Renal cortical epithelial cell (primary cell): ENCODE results near the gene ATF3. TPM values are rescaled to one million over a fixed set of nuclear protein-coding genes. Genes with fewer than 3 reads are reported as not detected.

Experiments
- DNase-seq: peaks from one replicate; pipeline ENCODE4 v3.0.0-alpha.2; 2011; ENCODE audit warnings: low read depth
- total RNA-seq: library from RNA; depleted of rRNA; stranded (reverse); fragments of >200 nt; gene quantifications from 2 replicates; pipeline ENCODE4 v1.2.3, GENCODE V29; 2014

Gene ATF3
- total RNA-seq: 21.6 and 34.6 TPM in 2 replicates

GRCh38 chr1:212608392-212608958 lies at the start of gene ATF3:
TSS of gene ATF3 (plus strand) at chr1:212608761. CDS start at chr1:212615022, 6,261 bp downstream.
- DNase-seq: peak; percentile 97

DNA sequence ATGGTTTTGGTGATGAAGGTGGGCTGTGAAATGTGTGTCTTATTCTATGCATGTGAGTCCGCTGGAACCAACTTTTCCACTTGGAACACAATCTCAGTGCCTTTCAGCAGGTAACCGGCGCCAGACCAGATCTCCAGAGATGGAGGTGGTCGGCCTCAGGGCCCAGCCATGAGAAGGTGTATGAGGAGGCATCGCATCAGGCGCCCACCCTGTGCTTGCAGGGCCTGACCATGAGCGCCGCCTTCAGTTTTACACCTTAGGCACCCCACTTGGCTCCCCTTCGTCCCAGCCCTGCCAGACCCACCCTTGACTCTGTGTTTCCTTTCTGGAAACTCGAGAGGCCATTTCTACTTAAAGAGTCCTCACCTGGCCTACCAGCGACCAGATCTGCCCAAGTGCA lies 48.6 kb upstream of the ATF3 start:
- no peak for DNase-seq

GRCh38 chr1:212560933-212561460 lies 47.6 kb upstream of the ATF3 start:
- DNase-seq: no peak

GRCh38 chr1:212561501-212561931 lies 47.0 kb upstream of the ATF3 start:
- peak; percentile 58 for DNase-seq

- DNase-seq: no peak
Observed at GRCh38 chr1:212562771-212563170, 45.8 kb upstream of the ATF3 start.

DNA sequence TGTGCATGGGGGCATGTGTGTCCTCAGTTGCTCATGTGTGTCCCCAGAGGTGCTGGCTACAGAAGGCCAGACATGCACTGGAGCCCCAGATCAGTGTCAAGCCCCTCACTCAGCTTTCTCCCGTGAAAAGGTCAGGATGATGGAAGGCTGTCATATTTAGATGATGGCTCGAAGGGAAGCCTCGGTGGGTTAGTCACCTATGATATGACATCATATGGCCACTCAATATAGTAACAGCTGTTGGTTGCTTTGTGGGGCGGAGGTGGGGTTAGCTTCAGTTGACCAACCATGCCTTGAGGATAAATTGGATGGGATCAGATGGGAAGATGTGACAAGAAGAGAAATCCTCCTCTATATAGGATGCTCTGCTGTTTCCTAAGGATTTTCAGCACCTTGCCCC lies 43.5 kb upstream of the ATF3 start:
- DNase-seq: no peak

- no peak for DNase-seq
Observed at GRCh38 chr1:212565571-212566305, 42.8 kb upstream of the ATF3 start.

DNA sequence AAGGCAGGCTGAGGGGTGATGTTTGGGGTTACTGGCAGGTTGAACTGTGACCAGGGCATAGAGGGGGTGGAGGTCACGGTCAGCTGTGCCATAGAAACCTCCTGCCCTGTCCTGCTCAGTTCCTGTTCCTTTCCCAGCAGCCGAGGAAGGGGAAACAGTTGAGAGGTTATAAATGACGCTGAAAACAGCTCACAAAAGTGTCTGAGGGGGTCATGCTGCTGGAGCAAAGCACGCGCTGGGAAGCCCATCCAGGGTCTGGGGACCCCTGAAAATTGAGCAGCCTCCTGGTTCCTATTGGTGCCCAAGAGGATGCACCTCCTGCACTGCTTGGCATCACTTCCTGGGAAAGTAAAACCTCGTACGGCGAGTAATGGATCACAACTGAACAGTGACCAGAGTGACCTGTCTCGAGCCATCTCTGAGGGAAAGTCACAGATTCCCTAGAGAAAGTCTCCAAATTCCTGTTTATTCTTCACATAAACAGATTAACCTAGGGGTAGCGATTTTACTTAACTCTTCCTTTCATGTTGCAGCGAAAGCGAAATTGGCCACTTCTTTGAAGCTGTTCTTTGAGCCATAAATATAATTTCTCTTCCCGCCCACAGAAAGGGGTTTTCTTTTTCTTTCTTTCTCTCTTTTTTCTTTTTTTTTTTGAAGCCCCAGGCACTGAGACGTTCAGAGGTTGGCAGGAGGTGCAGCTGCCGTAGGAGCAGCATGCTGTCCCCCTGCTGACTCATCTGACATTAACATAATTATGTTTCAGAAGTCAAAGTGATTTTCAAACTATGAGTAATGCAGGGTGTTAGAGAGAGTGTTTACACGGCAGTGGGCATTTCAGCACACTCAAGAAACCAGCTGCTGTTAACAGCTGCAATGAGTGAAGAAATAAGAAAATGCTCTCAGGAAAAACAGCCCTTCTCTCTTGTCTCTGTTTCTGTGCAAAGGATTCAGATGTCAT lies 41.8 kb upstream of the ATF3 start:
- DNase-seq: peak; percentile 92

GRCh38 chr1:212567638-212568037 lies 40.9 kb upstream of the ATF3 start:
- no peak for DNase-seq

DNA sequence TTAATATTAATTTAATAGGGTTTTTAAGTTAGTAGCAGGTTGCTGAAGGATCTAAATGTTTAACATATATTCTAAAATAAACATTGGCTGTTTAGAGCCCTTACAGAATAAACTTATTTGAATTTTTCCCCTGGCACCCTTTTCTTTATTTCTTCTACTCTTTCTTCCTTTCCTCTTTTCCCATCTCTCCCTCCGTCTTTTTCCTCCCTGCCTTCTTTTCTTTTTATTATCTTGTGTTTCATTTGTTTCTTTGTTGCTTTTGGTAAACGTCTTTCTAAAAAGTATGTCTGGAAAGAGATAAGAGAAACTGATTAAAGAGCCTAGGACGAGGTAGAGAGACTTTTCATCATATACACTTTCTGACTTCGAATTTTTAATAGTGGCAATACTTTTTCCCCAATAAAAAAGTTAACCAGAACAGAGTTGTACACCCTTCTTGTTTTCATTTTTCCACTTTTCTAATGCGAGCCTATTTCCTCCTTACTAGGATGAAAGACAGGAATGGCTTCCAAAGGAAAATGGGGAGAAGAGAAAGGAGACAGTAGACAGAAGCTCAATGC lies 39.5 kb upstream of the ATF3 start:
- no peak for DNase-seq

GRCh38 chr1:212574732-212575131 lies 33.8 kb upstream of the ATF3 start:
- no peak for DNase-seq

- no peak for DNase-seq
Observed at GRCh38 chr1:212575333-212575732, 33.2 kb upstream of the ATF3 start.

- DNase-seq: no peak
Observed at GRCh38 chr1:212578041-212578440, 30.5 kb upstream of the ATF3 start.

GRCh38 chr1:212581034-212581433 lies 27.5 kb upstream of the ATF3 start:
- no peak for DNase-seq

DNA sequence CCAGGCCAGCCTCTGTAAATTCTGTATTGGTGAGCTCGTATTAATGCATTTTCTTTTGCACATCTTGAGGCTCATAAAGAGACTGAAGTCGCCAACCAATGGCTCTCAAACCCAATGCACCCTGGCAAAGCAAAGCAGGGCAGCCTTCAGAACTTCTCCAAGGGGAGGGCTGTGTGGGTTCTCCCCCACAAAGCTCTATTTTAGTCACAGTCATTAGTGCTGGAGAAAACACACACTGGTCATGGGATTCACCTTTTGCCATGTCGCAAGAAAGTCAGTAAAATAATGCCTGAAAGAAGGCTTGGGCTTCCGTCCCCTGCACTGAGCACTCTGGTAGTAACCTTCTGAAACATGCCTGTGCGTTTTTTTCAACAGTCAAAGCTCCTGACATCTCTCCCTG lies 26.3 kb upstream of the ATF3 start:
- no peak for DNase-seq

DNA sequence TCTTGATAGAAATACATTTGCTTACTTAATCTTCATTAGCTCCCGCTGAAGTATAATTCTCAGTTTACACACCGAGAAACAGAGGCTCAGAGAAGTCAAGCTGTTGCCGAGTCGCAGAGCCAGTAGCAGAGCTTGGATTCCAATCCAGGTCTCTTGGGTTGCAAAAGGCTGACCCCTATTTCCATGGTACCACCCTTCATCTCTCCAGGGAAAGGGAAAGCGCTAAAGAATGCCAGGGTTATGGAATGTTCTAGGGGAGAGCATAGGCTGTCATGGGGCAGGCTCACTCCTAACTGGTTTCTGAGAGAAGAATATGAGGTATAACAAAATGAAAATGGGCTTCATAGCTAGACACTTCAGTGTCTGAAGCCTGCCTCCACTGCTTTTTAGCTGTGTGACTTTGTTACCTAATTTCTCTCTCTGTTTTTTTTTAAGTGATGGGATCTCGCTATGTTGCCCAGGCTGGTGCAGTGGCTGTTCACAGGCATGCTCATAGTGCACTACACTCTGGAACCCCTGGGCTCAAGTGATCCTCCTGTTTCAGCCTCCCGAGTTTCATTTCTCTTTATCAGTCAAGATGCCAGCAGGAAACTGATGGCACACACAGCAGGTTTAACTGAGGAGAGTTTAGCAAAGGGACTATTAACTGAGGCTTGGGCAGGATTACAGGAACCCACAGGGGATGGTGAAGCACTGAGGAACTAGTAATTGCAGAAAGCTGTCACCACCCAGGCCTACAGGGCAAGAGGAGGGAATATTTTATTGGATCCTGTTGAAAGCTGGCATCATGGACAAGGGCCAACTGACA lies 25.5 kb upstream of the ATF3 start:
- DNase-seq: no peak

- DNase-seq: no peak
Observed at GRCh38 chr1:212583643-212584042, 24.9 kb upstream of the ATF3 start.

- DNase-seq: no peak
Observed at GRCh38 chr1:212584092-212584886, 24.3 kb upstream of the ATF3 start.

DNA sequence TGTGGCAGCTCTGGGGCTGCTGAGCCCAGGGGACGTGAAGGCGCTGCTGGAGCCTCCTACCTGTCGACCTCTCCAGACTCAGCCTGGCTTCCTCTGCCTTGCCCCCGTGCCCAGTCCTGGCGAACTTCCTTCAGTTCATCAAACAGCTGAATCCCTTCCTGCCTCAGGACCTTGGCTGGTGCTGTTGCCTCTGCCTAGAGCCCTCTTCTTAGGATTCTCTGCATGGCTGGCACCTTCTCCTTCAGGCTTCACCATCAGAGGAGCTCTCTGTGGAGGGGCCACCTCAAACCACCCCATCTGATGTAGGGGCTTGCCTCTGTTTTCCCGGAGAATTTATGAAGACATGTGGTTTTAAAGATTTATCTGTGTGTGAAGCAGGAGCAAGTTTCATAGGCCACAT lies 23.4 kb upstream of the ATF3 start:
- DNase-seq: no peak
